Gastroesophageal sphincter (tissue), 3 donors: ENCODE data around the gene ZSWIM1.

ENCODE experiments used
- POLR2A ChIP-seq, 2 donors: fragments of 450-650 bp; IDR thresholded peaks; one replicate each; pipeline ENCODE4 v1.6.1; 2017; ENCODE audit warnings: antibody characterized with exemption in 2 of 2, mild to moderate bottlenecking in 2 of 2, moderate library complexity in 1 of 2
- TF ChIP-seq, protein P1 (sequence below), 4 experiments: fragments of 200-600 bp in 2 of 4; fragments of 450-650 bp in 2 of 4; sonication (generic) in 1 of 4; IDR thresholded peaks; one replicate each; pipeline ENCODE4 v1.5.1; 2017 to 2019; ENCODE audit warnings: antibody characterized with exemption in 4 of 4, mild to moderate bottlenecking in 2 of 4, moderate library complexity in 2 of 4

DNA sequence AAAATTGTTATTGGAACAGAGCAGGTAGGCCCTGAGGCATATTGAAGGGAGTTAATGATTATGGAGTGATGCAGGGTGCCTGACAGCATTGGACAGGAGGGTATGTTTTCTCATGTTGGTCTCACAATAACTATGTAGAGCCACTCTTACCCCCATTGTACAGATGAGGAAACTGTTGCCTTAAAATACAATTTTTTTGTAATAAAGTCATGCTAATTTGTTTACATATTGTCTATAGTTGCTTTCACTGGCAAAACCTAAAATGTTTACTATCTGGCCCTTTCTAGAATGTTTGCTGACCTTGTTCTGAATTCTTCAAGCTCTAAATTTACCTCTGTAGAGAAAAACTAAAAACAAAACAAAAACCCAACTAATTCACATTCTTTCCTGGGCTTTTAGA lies 29.5 kb upstream of the ZSWIM1 start:
- TF ChIP-seq, protein P1, sequence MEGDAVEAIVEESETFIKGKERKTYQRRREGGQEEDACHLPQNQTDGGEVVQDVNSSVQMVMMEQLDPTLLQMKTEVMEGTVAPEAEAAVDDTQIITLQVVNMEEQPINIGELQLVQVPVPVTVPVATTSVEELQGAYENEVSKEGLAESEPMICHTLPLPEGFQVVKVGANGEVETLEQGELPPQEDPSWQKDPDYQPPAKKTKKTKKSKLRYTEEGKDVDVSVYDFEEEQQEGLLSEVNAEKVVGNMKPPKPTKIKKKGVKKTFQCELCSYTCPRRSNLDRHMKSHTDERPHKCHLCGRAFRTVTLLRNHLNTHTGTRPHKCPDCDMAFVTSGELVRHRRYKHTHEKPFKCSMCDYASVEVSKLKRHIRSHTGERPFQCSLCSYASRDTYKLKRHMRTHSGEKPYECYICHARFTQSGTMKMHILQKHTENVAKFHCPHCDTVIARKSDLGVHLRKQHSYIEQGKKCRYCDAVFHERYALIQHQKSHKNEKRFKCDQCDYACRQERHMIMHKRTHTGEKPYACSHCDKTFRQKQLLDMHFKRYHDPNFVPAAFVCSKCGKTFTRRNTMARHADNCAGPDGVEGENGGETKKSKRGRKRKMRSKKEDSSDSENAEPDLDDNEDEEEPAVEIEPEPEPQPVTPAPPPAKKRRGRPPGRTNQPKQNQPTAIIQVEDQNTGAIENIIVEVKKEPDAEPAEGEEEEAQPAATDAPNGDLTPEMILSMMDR (IDR thresholded peaks at IDR 0.05): no peak
- no peak for TF ChIP-seq POLR2A (IDR thresholded peaks at IDR 0.05)
